H1 (cell line): ENCODE measurements around the gene CACFD1. TPM values are rescaled to one million over a fixed set of nuclear protein-coding genes. Genes with fewer than 3 reads are reported as not detected.

ENCODE experiments used
- CTCF ChIA-PET: fragments of 300-600 bp; sonication (Branson Sonifier 250); formaldehyde crosslinking; loops from one replicate; lab custom pipeline; 2021; ENCODE audit not compliant: partially characterized antibody; lab: Charles Lee
- POLR2A ChIA-PET: fragments of 300-600 bp; sonication (Branson Sonifier 250); formaldehyde crosslinking; loops from one replicate; lab custom pipeline; 2021; ENCODE audit warnings: inconsistent platforms; ENCODE audit not compliant: partially characterized antibody; lab: Charles Lee
- DNase-seq, 2 experiments: peaks; one replicate each; pipeline versions ENCODE4 v3.0.0 to v3.0.0-alpha.2; 2010 to 2022; ENCODE audit warnings: low spot score in 2 of 2, low read depth in 1 of 2, mixed read lengths in 1 of 2
- FAIRE-seq: peaks from 2 replicates; lab custom pipeline; 2011; peaks lifted over from hg19 to GRCh38; lab: Jason Lieb, UNC
- H2AFZ ChIP-seq: 2 replicates; pipeline ENCODE4 v1.8.1; 2012; ENCODE audit warnings: low read length, inconsistent platforms
- H2AK5ac ChIP-seq: 2 replicates; pipeline ENCODE4 v1.6.1; 2013; ENCODE audit warnings: low read depth, low read length
- H2BK120ac ChIP-seq: replicated peaks from 2 replicates; pipeline ENCODE3; 2013; ENCODE audit warnings: low read depth, low read length, inconsistent platforms
- H2BK12ac ChIP-seq: 2 replicates; pipeline ENCODE4 v1.6.1; 2013; ENCODE audit warnings: low read depth, low read length
- H2BK15ac ChIP-seq: 2 replicates; pipeline ENCODE4 v1.6.1; 2013; ENCODE audit warnings: low read length
- H2BK20ac ChIP-seq: 2 replicates; pipeline ENCODE4 v1.6.1; 2013; ENCODE audit warnings: low read length
- H2BK5ac ChIP-seq: 2 replicates; pipeline ENCODE4 v1.6.1; 2013; ENCODE audit warnings: low read depth, low read length
- H3K14ac ChIP-seq: 2 replicates; pipeline ENCODE4 v1.6.1; 2013; ENCODE audit warnings: inconsistent platforms; ENCODE audit not compliant: insufficient read length
- H3K18ac ChIP-seq: 2 replicates; pipeline ENCODE4 v1.6.1; 2013; ENCODE audit warnings: low read length; ENCODE audit errors: extremely low read depth
- H3K23ac ChIP-seq: 2 replicates; pipeline ENCODE4 v1.6.1; 2013; ENCODE audit warnings: inconsistent platforms; ENCODE audit not compliant: insufficient read length
- H3K23me2 ChIP-seq: 2 replicates; pipeline ENCODE4 v1.6.1; 2013; ENCODE audit warnings: low read depth, low read length
- H3K27ac ChIP-seq: 2 replicates; pipeline ENCODE4 v1.6.1; 2011; ENCODE audit warnings: low read depth, low read length, inconsistent platforms
- H3K27me3 ChIP-seq, 4 experiments: replicated peaks in 1 of 4; 1 replicate in 1 of 4; 2 replicates in 3 of 4; pipeline versions ENCODE4 v1.6.1 to v1.8.1; 2011 to 2013; ENCODE audit warnings: low read length in 3 of 4, mild to moderate bottlenecking in 3 of 4, inconsistent platforms in 2 of 4, mixed read lengths in 2 of 4, moderate library complexity in 1 of 4; ENCODE audit not compliant: control insufficient read depth in 3 of 4, insufficient read depth in 3 of 4; ENCODE audit errors: extremely low read depth in 1 of 4
- H3K36me3 ChIP-seq, 4 experiments: 2 replicates each; pipeline versions ENCODE4 v1.6.1 to v1.8.1; 2011 to 2013; ENCODE audit warnings: mild to moderate bottlenecking in 4 of 4, low read length in 3 of 4, moderate library complexity in 2 of 4, control low read depth in 1 of 4, inconsistent platforms in 1 of 4; ENCODE audit not compliant: insufficient read depth in 4 of 4, control insufficient read depth in 2 of 4
- H3K4ac ChIP-seq: replicated peaks from 2 replicates; pipeline ENCODE3; 2013; ENCODE audit warnings: low read length, low read depth, mixed read lengths, inconsistent platforms; ENCODE audit not compliant: insufficient read length
- H3K4me1 ChIP-seq, 4 experiments: replicated peaks in 1 of 4; 1 replicate in 1 of 4; 2 replicates in 3 of 4; pipeline versions ENCODE4 v1.6.1 to v1.8.1; 2011 to 2013; ENCODE audit warnings: low read length in 3 of 4, inconsistent platforms in 2 of 4, mixed read lengths in 1 of 4; ENCODE audit not compliant: insufficient read depth in 4 of 4, control insufficient read depth in 3 of 4
- H3K4me2 ChIP-seq, 2 experiments: 2 replicates each; pipeline versions ENCODE4 v1.6.1 to v1.8.1; 2011 to 2013; ENCODE audit warnings: low read depth in 2 of 2, low read length in 2 of 2, control low read depth in 1 of 2, inconsistent platforms in 1 of 2, mild to moderate bottlenecking in 1 of 2; ENCODE audit not compliant: insufficient read depth in 1 of 2
- H3K4me3 ChIP-seq, 4 experiments: fragments of 200-600, 300-600 bp in 1 of 4; sonication (generic), shearing (Covaris generic), sonication (Bioruptor Twin) in 1 of 4; 2 replicates each; pipeline versions ENCODE4 v1.5.1 to v1.8.1; 2011 to 2016; ENCODE audit warnings: low read length in 4 of 4, low read depth in 3 of 4, control low read depth in 2 of 4, inconsistent platforms in 2 of 4, mild to moderate bottlenecking in 2 of 4, mixed read lengths in 1 of 4, moderate library complexity in 1 of 4; ENCODE audit not compliant: insufficient read depth in 2 of 4; ENCODE audit errors: extremely low read depth in 1 of 4
- H3K56ac ChIP-seq: replicated peaks from 2 replicates; pipeline ENCODE3; 2013; ENCODE audit warnings: low read depth, mild to moderate bottlenecking, mixed read lengths, low read length, inconsistent platforms; ENCODE audit not compliant: insufficient read length
- H3K79me1 ChIP-seq: 2 replicates; pipeline ENCODE4 v1.6.1; 2013; ENCODE audit warnings: low read depth, low read length, control low read depth
- H3K79me2 ChIP-seq, 2 experiments: 2 replicates each; pipeline versions ENCODE4 v1.6.1 to v1.8.1; 2012 to 2013; ENCODE audit warnings: low read length in 2 of 2, mild to moderate bottlenecking in 2 of 2, inconsistent platforms in 1 of 2; ENCODE audit not compliant: insufficient read depth in 2 of 2, control insufficient read depth in 1 of 2
- H3K9ac ChIP-seq, 4 experiments: replicated peaks in 1 of 4; 1 replicate in 1 of 4; 2 replicates in 3 of 4; pipeline versions ENCODE4 v1.6.1 to v1.8.1; 2011 to 2013; ENCODE audit warnings: low read depth in 3 of 4, low read length in 3 of 4, control low read depth in 2 of 4, mild to moderate bottlenecking in 2 of 4, moderate library complexity in 2 of 4, inconsistent platforms in 1 of 4; ENCODE audit errors: extremely low read depth in 1 of 4
- H3K9me3 ChIP-seq, 2 experiments: 2 replicates each; pipeline versions ENCODE4 v1.6.1 to v1.8.1; 2012 to 2013; ENCODE audit warnings: mild to moderate bottlenecking in 2 of 2, moderate library complexity in 2 of 2, control low read depth in 1 of 2, inconsistent platforms in 1 of 2, low read depth in 1 of 2, low read length in 1 of 2, mixed read lengths in 1 of 2; ENCODE audit not compliant: insufficient read depth in 2 of 2
- H4K20me1 ChIP-seq, 2 experiments: replicated peaks in 1 of 2; 2 replicates each; pipeline versions ENCODE3 to v1.8.1; 2011 to 2013; ENCODE audit warnings: inconsistent platforms in 2 of 2, low read length in 2 of 2, mild to moderate bottlenecking in 1 of 2; ENCODE audit not compliant: insufficient read depth in 2 of 2, control insufficient read depth in 1 of 2
- H4K5ac ChIP-seq: 2 replicates; pipeline ENCODE4 v1.6.1; 2013; ENCODE audit warnings: low read length, low read depth, mixed read lengths, inconsistent platforms; ENCODE audit not compliant: insufficient read length
- H4K8ac ChIP-seq: 2 replicates; pipeline ENCODE4 v1.8.0; 2013; ENCODE audit warnings: mild to moderate bottlenecking, moderate library complexity, low read length, inconsistent platforms; ENCODE audit not compliant: insufficient read depth; ENCODE audit errors: extremely low read depth
- H4K91ac ChIP-seq: replicated peaks from 2 replicates; pipeline ENCODE3; 2013; ENCODE audit warnings: low read length, mixed read lengths, inconsistent platforms; ENCODE audit not compliant: insufficient read length
- CEBPB ChIP-seq: IDR thresholded peaks from 2 replicates; pipeline ENCODE4 v1.6.1; 2012; ENCODE audit warnings: low read depth, low read length
- CTCF ChIP-seq, 3 experiments: IDR thresholded peaks; 1 replicate in 2 of 3; 2 replicates in 1 of 3; pipeline versions ENCODE4 v1.5.1 to v1.6.1; 2011; ENCODE audit warnings: low read length in 3 of 3, mild to moderate bottlenecking in 3 of 3, inconsistent platforms in 2 of 3, low read depth in 1 of 3, moderate library complexity in 1 of 3; ENCODE audit not compliant: insufficient read depth in 1 of 3; ENCODE audit errors: control extremely low read depth in 1 of 3
- HDAC6 ChIP-seq: IDR thresholded peaks from one replicate; pipeline ENCODE4 v1.7.1; 2012; ENCODE audit warnings: low read depth, mild to moderate bottlenecking, inconsistent platforms, low read length, moderate library complexity
- RAD21 ChIP-seq, 2 experiments: IDR thresholded peaks in 1 of 2; conservative IDR thresholded peaks in 1 of 2; 2 replicates each; pipeline ENCODE4 v1.6.1; 2011; ENCODE audit warnings: low read depth in 2 of 2, low read length in 2 of 2, improper control_type of control experiment in 1 of 2, inconsistent platforms in 1 of 2, mild to moderate bottlenecking in 1 of 2, moderate library complexity in 1 of 2
- TBP ChIP-seq: IDR thresholded peaks from 2 replicates; pipeline ENCODE4 v1.6.1; 2011; ENCODE audit warnings: low read depth, low read length, improper control_type of control experiment
- WGBS, 2 experiments: shearing (Covaris generic) in 1 of 2; methylation state at CpG; one replicate each; pipeline versions ENCODE4 v1.1.6 to v1.1.7; 2013 to 2015; ENCODE audit warnings: low lambda C conversion rate in 2 of 2, mixed read lengths in 2 of 2, inconsistent platforms in 1 of 2, low coverage in 1 of 2, missing lambda C conversion rate in 1 of 2; ENCODE audit not compliant: insufficient replicate concordance in 2 of 2, insufficient coverage in 1 of 2, insufficient read length in 1 of 2; ENCODE audit errors: extremely low coverage in 1 of 2, missing lambda C conversion rate in 1 of 2; 5-methylcytosine and 5-hydroxymethylcytosine counted together
- polyA plus RNA-seq, 7 experiments: library from polyadenylated mRNA; depleted of rRNA in 3 of 7; stranded (reverse) in 5 of 7; unstranded in 2 of 7; fragments of >200 nt in 5 of 7; fragments of 200-250 nt in 2 of 7; gene quantifications; 1 replicate in 5 of 7; 2 replicates in 1 of 7; 4 replicates in 1 of 7; pipeline versions ENCODE4 v1.2.1 to v1.2.3, GENCODE V29; 2011 to 2013; ENCODE audit warnings: missing spikeins in 2 of 7, mixed read lengths in 2 of 7
- total RNA-seq: library from RNA; stranded (reverse); fragmentation: NEBNext Ultra II Directional; extraction: Animal tissue kit (Norgen Biotek cat#: 25700); gene quantifications from 2 replicates; pipeline ENCODE4 v1.2.1, GENCODE V29; 2021

Gene CACFD1
- total and polyA plus RNA-seq, 2 of the 8 experiments (the other 6 are each of a cell fraction or from before 2014, with no cell fraction given) = 13.4 to 15.5 TPM

- CTCF ChIA-PET = interaction anchor here (0.6 to 6.9 kb wide), 13 partner anchors 9 to 270 kb away, joined by 3 to 64 read pairs (median 4); no protein-coding TSS in a partner anchor
Observed at GRCh38 chr9:133456409-133456808, 3.4 kb upstream of the CACFD1 start.

More at GRCh38 chr9:133456409-133456808, 3.4 kb upstream of the CACFD1 start:
- TF ChIP-seq RAD21 (IDR thresholded peaks at IDR 0.05 in 1 of 2, conservative IDR thresholded peaks at IDR 0.05 in 1 of 2; ENCODE audit: low read depth in 2 of 2, low read length in 2 of 2) = peak in 1 of 2 experiments; percentile 9; a peak in 1 of 4 replicates
- TF ChIP-seq CTCF (IDR thresholded peaks at IDR 0.05; ENCODE audit: control extremely low read depth in 1 of 3, insufficient read depth in 1 of 3, low read depth in 1 of 3, low read length in 3 of 3) = peak in 2 of 3 experiments; percentile 37 to 60; a peak in 3 of 4 replicates
- no peak for TF ChIP-seq TBP
- no peak for TF ChIP-seq CEBPB
- no peak for TF ChIP-seq HDAC6
- Histone ChIP-seq H3K14ac (no peak overlapping the region), H3K23ac (no peak overlapping the region), H4K20me1 (peaks cover 0 to 2% of the 10 kb centered on the region in 2 experiments), H3K4me1 (peaks cover 2 to 13% (median 11%) of the 10 kb centered on the region in 4 experiments), H2BK20ac (no peak overlapping the region), H2AK5ac (no peak overlapping the region), H3K9ac (no peak overlapping the region), H3K18ac (no peak overlapping the region), H4K5ac (no peak overlapping the region), H4K8ac (no peak overlapping the region; the same call in 1 of the 2 replicates), H3K9me3 (no peaks in the 10 kb centered on the region), H3K27me3 (no peaks in the 10 kb centered on the region; a peak in 2 of 7 replicates), H2BK15ac (0 out of 2 replicates have a peak overlapping the region, but pooled peaks have one; percentile 61), H3K4me2 (no peak overlapping the region), H3K23me2 (peaks cover 7% of the 10 kb centered on the region; the same call in 1 of the 2 replicates), H3K4ac (no peak overlapping the region), H3K79me1 (peaks cover 4% of the 10 kb centered on the region; the same call in 1 of the 2 replicates), H2BK120ac (no peak overlapping the region), H3K79me2 (peaks cover 0 to 7% of the 10 kb centered on the region in 2 experiments; a peak in 2 of 4 replicates), H4K91ac (peak overlapping the region; percentile 68), H3K4me3 (no peak overlapping the region), H3K36me3 (no peaks in the 10 kb centered on the region), H3K27ac (no peak overlapping the region), H2BK12ac (peak overlapping the region; percentile 68; the same call in 1 of the 2 replicates), H2BK5ac (0 out of 2 replicates have a peak overlapping the region, but pooled peaks have one; percentile 9), H3K56ac (no peak overlapping the region), H2AFZ (no peak overlapping the region)
- FAIRE-seq = no peak
- 84% methylated on average over 9 of the region's 9 CpGs; no CpG with 5 or more reads in 1 of the 2 experiments for WGBS, 2 experiments
- DNase-seq = no peak
- POLR2A ChIA-PET = interaction anchor here (0.7 to 1.2 kb wide), 3 partner anchors 12 to 45 kb away, joined by 3 to 4 read pairs (median 3); no protein-coding TSS in a partner anchor
